ENCODE data around the gene NKX1-2. TPM values are rescaled to one million over a fixed set of nuclear protein-coding genes. Genes with fewer than 3 reads are reported as not detected.
A peak's percentile ranks its signal among the peaks of the same experiment; 100 is the strongest.

Gene NKX1-2
- total RNA-seq, 2 experiments from 2014 or later, result not detected

DNA sequence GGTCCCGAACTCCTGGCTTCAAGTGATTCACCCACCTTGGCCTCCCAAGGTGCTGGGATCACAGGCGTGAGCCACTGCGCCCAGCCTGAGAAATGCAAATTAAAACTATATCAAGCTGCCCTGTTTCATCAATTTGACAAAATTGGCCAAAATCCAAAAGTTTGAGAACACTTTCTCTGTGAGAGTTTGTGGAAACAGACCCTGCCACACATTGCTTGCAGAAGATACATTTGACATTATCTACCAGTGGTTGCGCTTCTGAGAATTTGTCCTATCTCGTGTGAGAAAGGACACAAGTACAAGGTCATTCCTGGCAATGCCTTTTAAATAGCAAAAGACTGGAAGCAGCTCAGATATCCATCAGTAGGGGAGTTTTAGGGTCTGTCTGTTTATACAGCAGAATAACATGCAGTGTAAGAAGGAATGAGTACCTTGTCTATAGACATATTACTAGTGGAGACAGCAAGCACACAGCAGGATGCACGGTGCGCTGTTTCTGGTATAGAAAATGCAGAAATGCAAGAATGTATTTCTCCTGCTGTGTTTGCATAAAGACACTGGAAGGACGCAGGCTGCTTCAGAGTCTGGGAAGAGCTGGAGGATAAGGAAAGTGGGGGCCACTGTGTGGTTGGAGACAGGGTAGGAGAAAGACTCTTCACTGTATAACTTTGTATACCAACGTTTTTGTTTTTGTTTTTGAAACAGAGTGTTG is 16.1 kb upstream of the NKX1-2 start:
- DNase-seq, result no peak
- H3K27me3 Mint-ChIP-seq, result no peaks in the 10 kb centered on the region
- peak overlapping the region; percentile 44 for H3K27ac Mint-ChIP-seq
- H3K4me3 Mint-ChIP-seq, result no peak overlapping the region
- peaks cover 28% of the 10 kb centered on the region for H3K4me1 Mint-ChIP-seq
- H3K9me3 Mint-ChIP-seq, result no peaks in the 10 kb centered on the region
- H3K36me3 Mint-ChIP-seq, result peaks cover 3% of the 10 kb centered on the region

DNA sequence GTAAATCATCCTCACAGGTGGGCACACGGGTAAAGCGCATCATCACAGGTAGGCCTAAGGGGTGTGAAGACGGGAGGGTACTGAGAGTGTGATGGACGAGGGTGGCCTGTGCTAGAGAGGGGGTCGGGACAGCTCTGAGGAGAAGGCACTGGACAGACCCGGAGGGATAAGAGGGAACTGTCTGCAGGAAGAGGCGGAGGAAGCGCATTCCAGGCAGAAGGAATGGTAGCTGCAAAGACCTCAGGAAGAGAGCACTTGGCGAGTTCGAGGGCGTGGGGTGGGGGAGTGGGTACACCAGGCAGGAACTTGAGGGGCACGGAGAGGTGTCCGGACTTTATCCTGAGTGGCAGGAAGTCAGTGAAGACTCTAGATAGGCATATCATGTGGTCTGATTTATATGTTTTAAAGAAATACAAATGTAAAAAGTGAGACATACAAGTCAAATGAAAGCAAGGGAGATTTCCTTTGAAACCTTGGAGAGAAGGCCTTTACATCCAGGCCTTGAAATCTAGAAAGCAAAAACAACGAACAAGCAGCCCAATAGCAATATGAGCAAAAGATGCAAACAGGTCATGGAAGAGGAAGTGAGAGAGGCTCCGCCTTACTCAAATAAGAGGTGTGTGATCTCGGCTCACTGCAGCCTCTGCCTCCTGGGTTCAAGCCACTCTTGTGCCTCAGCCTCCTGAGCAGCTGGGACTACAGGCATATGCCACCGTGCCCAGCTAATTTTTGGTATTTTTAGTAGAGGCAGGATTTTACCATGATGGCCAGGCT is 15.4 kb upstream of the NKX1-2 start:
- DNase-seq, result no peak
- peaks cover 3% of the 10 kb centered on the region for H3K36me3 Mint-ChIP-seq
- peaks cover 28% of the 10 kb centered on the region for H3K4me1 Mint-ChIP-seq
- peak overlapping the region; percentile 45 for H3K27ac Mint-ChIP-seq
- H3K9me3 Mint-ChIP-seq, result no peaks in the 10 kb centered on the region
- H3K27me3 Mint-ChIP-seq, result no peaks in the 10 kb centered on the region
- H3K4me3 Mint-ChIP-seq, result peak overlapping the region; percentile 27

- Mint-ChIP-seq H3K4me3 (peak overlapping the region; percentile 27), H3K4me1 (peaks cover 25% of the 10 kb centered on the region), H3K27ac (peak overlapping the region; percentile 45), H3K36me3 (peaks cover 3% of the 10 kb centered on the region), H3K27me3 (no peaks in the 10 kb centered on the region), H3K9me3 (no peaks in the 10 kb centered on the region)
- no peak for DNase-seq
These were observed 14.5 kb upstream of the NKX1-2 start for GRCh38 chr10:124464028-124464965.

GRCh38 chr10:124462348-124462695 is 12.5 kb upstream of the NKX1-2 start:
- Mint-ChIP-seq H3K36me3 (peaks cover 3% of the 10 kb centered on the region), H3K27ac (peak overlapping the region; percentile 71), H3K27me3 (peaks cover 11% of the 10 kb centered on the region)

DNA sequence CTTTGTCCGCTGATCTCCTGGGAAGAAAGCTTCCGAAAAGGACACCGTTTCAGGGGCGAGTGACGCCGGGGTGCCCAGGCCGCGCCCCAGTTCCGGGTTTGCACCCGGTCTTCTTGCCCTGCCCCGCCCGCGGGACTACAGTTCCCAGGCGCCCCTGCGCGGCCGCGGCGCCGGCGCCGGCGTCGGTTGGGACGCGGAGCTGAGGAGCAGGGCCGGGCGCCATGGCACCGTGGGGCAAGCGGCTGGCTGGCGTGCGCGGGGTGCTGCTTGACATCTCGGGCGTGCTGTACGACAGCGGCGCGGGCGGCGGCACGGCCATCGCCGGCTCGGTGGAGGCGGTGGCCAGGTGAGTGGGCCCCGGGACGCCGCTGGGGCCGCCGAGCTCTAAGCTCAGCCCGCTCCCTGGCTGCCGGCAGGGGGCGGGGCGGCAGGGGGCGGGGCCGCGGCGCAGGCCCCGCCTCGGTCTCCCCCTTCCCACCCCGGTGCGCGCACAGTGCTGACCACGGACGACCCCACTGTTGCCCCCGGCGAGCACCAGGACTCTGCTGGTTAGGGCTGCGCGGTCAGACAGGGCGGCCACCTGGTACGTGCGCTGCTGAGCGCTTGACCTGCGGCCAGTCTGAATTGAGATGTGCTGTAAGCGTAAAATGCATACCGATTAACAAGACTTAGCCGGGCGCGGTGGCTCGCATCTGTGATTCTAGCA is 12.0 kb upstream of the NKX1-2 start, which contains the start of gene LHPP:
TSS of gene LHPP (plus strand) at position 182 of the 706 bp plus-strand sequence. CDS start at position 222, 40 bp downstream.
- Mint-ChIP-seq H3K4me3 (peak within 1 kb of the TSS; percentile 84), H3K27ac (peak within 1 kb of the TSS; percentile 85)

More at GRCh38 chr10:124462348-124462695, 12.5 kb upstream of the NKX1-2 start:
- no peaks in the 10 kb centered on the region for H3K9me3 Mint-ChIP-seq
- H3K4me1 Mint-ChIP-seq, result peaks cover 25% of the 10 kb centered on the region
- DNase-seq, result no peak
- H3K4me3 Mint-ChIP-seq, result peak overlapping the region; percentile 84

DNA sequence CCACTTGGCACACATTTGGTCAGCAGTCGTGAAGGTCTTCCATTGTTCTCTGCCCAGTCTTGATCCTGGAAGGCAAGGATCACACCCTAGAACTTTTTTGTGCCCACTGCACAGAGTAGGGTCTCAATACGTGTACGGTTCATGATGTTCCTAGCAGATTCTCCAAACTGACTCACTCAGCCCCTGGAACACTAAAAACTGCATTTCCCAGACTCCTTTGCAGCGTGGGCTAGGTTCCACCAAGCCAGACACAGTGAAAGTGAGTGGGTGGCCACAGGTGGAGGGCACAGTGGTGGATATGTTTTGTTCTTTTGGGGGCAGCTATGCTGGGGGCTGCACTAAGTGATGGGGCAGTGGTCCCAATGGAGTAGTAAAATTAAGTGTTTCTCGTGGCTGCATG is 10.3 kb upstream of the NKX1-2 start:
- no peak overlapping the region for H3K27ac Mint-ChIP-seq
- peaks cover 13% of the 10 kb centered on the region for H3K4me1 Mint-ChIP-seq
- H3K9me3 Mint-ChIP-seq, result no peaks in the 10 kb centered on the region
- peaks cover 3% of the 10 kb centered on the region for H3K36me3 Mint-ChIP-seq
- H3K27me3 Mint-ChIP-seq, result peaks cover 32% of the 10 kb centered on the region
- H3K4me3 Mint-ChIP-seq, result no peak overlapping the region
- DNase-seq, result no peak

More for the DNA sequence above, 12.0 kb upstream of the NKX1-2 start, which contains the start of gene LHPP:
- peak; percentile 91 for DNase-seq
- peaks cover 15% of the 10 kb centered on the region for H3K27me3 Mint-ChIP-seq
- H3K9me3 Mint-ChIP-seq, result no peaks in the 10 kb centered on the region
- H3K36me3 Mint-ChIP-seq, result peaks cover 3% of the 10 kb centered on the region
- peaks cover 24% of the 10 kb centered on the region for H3K4me1 Mint-ChIP-seq

GRCh38 chr10:124459395-124459794 is 9.6 kb upstream of the NKX1-2 start:
- DNase-seq, result no peak
- H3K4me1 Mint-ChIP-seq, result peaks cover 6% of the 10 kb centered on the region
- H3K27me3 Mint-ChIP-seq, result peaks cover 39% of the 10 kb centered on the region
- H3K9me3 Mint-ChIP-seq, result no peaks in the 10 kb centered on the region
- peaks cover 1% of the 10 kb centered on the region for H3K36me3 Mint-ChIP-seq
- H3K4me3 Mint-ChIP-seq, result no peak overlapping the region
- H3K27ac Mint-ChIP-seq, result no peak overlapping the region

GRCh38 chr10:124458889-124459288 is 9.1 kb upstream of the NKX1-2 start:
- Mint-ChIP-seq H3K4me1 (peaks cover 3% of the 10 kb centered on the region), H3K4me3 (no peak overlapping the region), H3K9me3 (no peaks in the 10 kb centered on the region), H3K27me3 (peaks cover 41% of the 10 kb centered on the region), H3K36me3 (peaks cover 1% of the 10 kb centered on the region), H3K27ac (no peak overlapping the region)
- DNase-seq, result no peak

- Mint-ChIP-seq H3K27me3 (peaks cover 45% of the 10 kb centered on the region), H3K36me3 (peaks cover 1% of the 10 kb centered on the region), H3K27ac (no peak overlapping the region), H3K4me1 (peaks cover 3% of the 10 kb centered on the region), H3K4me3 (no peak overlapping the region), H3K9me3 (no peaks in the 10 kb centered on the region)
- DNase-seq, result no peak
These were observed 8.6 kb upstream of the NKX1-2 start for GRCh38 chr10:124458473-124458872.

DNA sequence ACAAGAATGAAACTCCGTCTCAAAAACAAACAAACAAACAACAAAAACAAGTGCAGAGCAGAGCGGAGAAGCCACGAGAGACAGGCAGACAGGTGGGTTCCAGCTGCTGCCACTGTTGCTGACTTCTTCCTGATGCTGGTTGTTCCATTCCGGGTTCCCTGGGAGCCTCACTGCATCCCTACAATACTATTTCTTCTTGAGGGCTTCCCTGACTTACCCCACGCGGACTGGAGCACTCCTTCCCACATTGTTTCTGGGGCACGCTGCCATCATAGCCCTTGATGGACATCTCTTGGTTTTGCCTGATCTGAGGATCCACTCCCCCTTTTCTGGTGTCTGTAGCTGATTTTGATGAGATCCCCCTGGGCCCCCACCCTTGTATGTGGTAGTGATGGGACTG is 5.6 kb upstream of the NKX1-2 start:
- H3K27ac Mint-ChIP-seq, result no peak overlapping the region
- DNase-seq, result no peak
- H3K4me1 Mint-ChIP-seq, result peaks cover under 1% of the 10 kb centered on the region
- peaks cover 76% of the 10 kb centered on the region for H3K27me3 Mint-ChIP-seq
- no peaks in the 10 kb centered on the region for H3K36me3 Mint-ChIP-seq
- H3K9me3 Mint-ChIP-seq, result no peaks in the 10 kb centered on the region
- H3K4me3 Mint-ChIP-seq, result no peak overlapping the region

- Mint-ChIP-seq H3K4me3 (no peak overlapping the region), H3K36me3 (no peaks in the 10 kb centered on the region), H3K27me3 (peaks cover 87% of the 10 kb centered on the region), H3K9me3 (no peaks in the 10 kb centered on the region), H3K4me1 (peaks cover 7% of the 10 kb centered on the region), H3K27ac (no peak overlapping the region)
- no peak for DNase-seq
These were observed 4.2 kb upstream of the NKX1-2 start for GRCh38 chr10:124453960-124454610.

DNA sequence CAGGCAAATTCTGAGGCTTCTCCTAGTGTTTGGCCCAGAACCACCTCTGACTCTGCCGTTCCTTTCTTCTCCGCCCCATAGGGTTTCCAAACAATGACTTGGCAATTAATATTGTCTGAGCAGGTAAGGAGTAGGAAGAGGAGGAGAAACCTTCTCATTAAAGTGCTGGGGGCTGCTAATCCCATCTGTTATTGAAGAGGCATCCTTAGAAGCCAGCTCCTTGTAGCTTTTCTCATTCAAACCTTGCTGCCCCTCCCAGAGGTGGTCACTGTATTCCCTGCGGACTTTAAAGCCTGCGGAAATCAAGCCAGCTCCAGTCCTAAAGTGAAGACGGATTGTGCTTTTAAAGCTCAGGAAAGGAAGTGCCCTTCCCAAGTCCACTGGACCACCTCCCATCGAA is 1.4 kb upstream of the NKX1-2 start:
- H3K36me3 Mint-ChIP-seq, result no peaks in the 10 kb centered on the region
- DNase-seq, result no peak
- no peaks in the 10 kb centered on the region for H3K9me3 Mint-ChIP-seq
- peaks cover 94% of the 10 kb centered on the region for H3K27me3 Mint-ChIP-seq
- no peak overlapping the region for H3K27ac Mint-ChIP-seq
- H3K4me1 Mint-ChIP-seq, result peaks cover 13% of the 10 kb centered on the region
- no peak overlapping the region for H3K4me3 Mint-ChIP-seq

GRCh38 chr10:124450783-124451057 is 885 bp upstream of the NKX1-2 start:
- no peak overlapping the region for H3K27ac Mint-ChIP-seq
- peaks cover 94% of the 10 kb centered on the region for H3K27me3 Mint-ChIP-seq
- H3K4me3 Mint-ChIP-seq, result no peak overlapping the region
- no peaks in the 10 kb centered on the region for H3K36me3 Mint-ChIP-seq
- H3K4me1 Mint-ChIP-seq, result peaks cover 13% of the 10 kb centered on the region
- DNase-seq, result no peak
- H3K9me3 Mint-ChIP-seq, result no peaks in the 10 kb centered on the region
